Stimulated activated CD4-positive, alpha-beta T cell treated with anti-CD3 and anti-CD28 coated beads, Interleukin-2, amount 100 ng/mL, for 4 hours (primary cell): ENCODE data around the gene NAA50.

Source experiments
- DNase-seq: peaks from one replicate; pipeline ENCODE4 v3.0.0-alpha.2; 2020; ENCODE audit warnings: low read depth

Gene NAA50

GRCh38 chr3:113745756-113746547 lies at the start of gene NAA50:
Gene NAA50, minus strand, starts transcription at chr3:113746249. Its CDS starts 300 bp downstream, at chr3:113745949.
- peak; percentile 92 for DNase-seq

DNA sequence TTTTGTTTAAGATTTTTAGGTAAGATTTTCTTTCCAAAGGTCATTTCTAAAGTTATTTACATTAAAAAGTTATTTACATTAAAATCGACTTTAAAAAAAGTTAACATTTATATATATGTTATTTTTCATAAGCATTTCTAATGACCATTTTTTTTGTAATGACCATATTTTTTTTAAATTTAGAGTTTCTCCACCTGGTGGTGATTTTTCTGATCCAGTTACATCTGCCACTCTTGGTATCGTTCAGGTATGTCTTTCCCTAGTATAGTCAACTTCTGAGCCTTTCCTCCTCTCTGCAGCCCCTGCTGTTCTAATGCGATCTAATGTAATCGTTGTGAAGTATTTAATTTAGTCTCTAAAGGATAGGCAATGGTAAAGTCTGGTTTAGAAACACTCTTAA lies 49.6 kb upstream of the NAA50 start:
- no peak for DNase-seq

GRCh38 chr3:113794526-113794925 lies 48.5 kb upstream of the NAA50 start:
- DNase-seq = no peak

DNA sequence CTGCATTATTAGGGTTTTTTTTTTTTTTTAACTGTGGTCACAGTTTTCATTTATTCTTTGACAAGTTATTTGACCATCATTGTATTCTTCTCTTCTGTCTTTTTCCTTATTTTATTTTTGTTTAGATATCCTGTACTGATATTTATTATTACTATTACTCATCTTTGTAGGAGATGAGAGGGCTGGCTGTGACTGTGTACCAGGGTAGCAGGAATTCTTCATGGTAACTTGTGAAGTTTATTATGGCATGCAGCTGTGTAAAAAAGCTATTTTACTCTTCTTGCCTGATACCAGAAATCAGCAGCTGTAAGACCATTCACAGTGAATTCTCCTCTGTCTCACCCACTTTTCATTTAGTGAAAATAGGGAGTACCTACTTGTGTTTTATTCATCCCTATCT lies 45.3 kb upstream of the NAA50 start:
- DNase-seq = no peak

DNA sequence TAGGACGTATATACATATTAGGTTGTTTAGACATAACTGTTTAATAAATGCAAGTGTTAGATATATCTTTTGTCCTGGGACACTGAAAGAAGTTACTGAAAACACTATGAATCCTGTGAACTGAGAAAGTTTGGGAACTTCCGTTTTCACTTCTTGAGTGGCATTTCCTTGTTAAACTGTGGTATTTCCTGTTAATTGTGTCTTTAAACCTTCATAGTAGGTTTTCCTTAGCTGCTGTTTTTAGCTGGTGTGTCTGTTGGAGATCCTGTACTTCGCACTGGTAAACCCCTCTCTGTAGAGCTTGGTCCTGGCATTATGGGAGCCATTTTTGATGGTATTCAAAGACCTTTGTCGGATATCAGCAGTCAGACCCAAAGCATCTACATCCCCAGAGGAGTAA lies 37.9 kb upstream of the NAA50 start:
- DNase-seq = no peak

- no peak for DNase-seq
Observed at GRCh38 chr3:113783463-113783862, 37.4 kb upstream of the NAA50 start.

DNA sequence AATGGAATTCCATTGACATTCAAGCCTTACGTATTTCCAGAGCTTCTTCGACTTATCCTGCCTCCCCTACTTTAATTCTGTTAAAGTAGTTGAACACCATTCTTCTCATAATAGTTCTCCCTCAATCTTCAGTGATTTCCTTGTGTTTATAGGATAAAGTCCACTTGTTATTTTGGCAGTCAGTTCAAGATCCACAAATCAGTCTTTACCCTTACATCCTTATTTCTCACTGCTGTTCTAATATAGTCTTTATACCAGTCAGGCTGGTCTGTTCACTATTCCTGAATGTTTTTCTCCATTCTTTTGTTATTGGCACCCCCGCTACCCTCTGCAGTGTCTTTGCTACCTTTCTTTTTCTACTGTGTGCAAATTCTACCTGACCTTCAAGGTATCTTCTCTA lies 30.5 kb upstream of the NAA50 start:
- no peak for DNase-seq

DNA sequence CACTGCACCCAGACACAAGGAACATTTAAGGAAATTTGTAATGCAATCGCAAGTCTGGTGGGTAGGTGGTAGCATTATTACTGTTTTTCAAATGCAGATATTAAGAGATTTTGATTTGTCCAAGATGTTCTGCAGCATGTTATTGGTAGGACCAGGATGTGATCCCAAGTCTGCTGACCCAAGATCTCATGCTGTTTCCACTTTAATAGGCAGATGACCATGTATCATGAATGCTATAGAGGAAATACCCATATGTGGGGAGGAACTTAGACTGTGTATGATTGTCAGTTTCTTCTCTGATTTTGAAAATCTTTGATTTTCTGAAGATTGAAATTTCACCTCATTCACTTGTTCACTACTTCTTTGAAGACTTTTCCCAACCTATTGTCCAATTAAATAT lies 29.5 kb upstream of the NAA50 start:
- no peak for DNase-seq

DNA sequence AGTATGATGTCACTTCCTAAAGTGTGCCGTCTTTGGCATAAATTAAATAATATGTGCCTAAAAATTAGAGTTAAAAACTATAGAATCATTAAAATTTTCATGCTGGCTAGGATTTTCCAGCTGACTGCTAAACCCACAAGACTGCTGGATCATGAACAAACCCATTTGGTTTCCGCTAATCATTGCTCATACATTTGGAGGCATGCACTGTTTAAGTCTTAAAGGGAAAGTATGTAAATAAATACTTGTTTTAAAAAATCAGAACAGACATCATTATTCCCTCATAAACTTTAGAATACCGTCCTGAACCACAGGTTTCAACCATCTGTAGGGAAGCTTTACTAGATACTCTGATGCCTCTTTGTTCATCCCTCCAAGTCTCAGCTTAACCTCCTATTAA lies 27.3 kb upstream of the NAA50 start:
- no peak for DNase-seq

DNA sequence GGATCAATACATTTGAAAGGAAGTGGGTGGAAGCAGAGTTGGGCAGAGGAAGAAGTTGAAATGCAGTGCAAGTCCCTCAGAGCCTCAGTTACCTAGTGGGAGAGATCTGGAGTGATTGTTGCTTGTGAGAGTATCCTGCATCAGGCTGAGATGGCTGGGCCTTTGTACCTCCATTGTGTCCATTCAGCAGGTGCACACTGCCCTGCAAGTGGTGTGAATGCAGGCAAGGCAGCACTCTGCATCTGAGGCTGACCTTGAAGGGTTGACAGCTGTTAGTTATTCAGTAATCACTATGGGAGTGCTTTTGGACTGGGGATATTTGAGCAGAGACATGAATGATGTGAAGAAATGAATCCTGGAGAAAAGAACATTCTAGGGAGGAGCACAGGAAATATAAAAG lies 25.9 kb upstream of the NAA50 start:
- DNase-seq = no peak

- DNase-seq = no peak
Observed at GRCh38 chr3:113769551-113769950, 23.5 kb upstream of the NAA50 start.

- no peak for DNase-seq
Observed at GRCh38 chr3:113764698-113765097, 18.6 kb upstream of the NAA50 start.

DNA sequence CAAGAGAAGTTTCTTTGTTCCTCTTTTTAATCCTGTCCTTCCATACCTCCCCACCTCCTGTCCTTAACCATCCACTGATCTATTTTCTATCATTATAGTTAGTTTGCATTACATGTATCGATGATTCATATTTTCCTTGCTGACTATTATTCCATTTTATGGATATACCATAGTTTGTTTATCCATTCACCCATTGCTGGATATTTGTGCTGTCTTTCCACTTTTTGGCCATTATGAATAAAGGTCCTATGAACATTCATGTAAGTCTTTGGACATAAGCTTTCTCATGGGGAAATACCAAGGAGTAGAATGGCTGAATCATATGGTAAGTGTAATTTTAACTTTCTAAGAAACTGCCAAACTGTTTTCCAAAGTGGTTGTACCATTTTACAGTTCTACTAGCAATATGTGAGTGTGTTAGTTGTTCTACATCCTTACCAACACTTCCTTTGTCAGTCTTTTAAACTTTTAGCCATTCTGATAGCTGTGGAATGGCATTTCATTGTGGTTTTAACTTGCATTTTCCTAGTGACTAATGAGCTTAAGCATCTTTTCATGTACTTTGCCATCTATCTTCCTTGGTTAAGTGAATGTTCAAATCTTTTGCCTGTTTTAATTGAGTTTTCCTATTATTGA lies 12.5 kb upstream of the NAA50 start:
- no peak for DNase-seq

- no peak for DNase-seq
Observed at GRCh38 chr3:113754494-113755159, 8.6 kb upstream of the NAA50 start.

- DNase-seq = no peak
Observed at GRCh38 chr3:113753376-113753985, 7.4 kb upstream of the NAA50 start.

DNA sequence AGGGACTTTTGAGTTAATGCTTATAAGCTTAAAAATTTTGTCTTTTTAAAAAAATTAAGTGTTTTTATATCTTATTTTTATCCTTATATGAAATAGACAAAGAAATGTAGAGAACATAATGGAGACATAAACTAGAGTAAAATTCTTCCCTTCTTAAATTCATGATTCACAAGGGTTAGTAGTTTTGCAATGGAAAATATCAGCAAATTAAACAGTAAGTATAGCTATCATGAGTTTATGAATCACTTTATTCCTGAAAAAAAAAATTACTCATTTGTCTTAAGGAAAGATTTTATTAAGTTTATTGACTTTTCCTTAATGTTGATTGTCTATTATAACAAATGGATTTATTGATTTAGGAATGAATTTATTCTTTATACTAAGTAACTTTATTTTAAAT lies 5.1 kb upstream of the NAA50 start:
- no peak for DNase-seq

- peak; percentile 24 for DNase-seq
Observed at GRCh38 chr3:113747283-113748046, 1.4 kb upstream of the NAA50 start.

GRCh38 chr3:113746548-113747282 lies 666 bp upstream of the NAA50 start, which contains the start of gene ATP6V1A:
Gene ATP6V1A, plus strand, starts transcription at chr3:113747035. Its CDS starts 31,719 bp downstream, at chr3:113778754.
- peak; percentile 72 for DNase-seq

DNA sequence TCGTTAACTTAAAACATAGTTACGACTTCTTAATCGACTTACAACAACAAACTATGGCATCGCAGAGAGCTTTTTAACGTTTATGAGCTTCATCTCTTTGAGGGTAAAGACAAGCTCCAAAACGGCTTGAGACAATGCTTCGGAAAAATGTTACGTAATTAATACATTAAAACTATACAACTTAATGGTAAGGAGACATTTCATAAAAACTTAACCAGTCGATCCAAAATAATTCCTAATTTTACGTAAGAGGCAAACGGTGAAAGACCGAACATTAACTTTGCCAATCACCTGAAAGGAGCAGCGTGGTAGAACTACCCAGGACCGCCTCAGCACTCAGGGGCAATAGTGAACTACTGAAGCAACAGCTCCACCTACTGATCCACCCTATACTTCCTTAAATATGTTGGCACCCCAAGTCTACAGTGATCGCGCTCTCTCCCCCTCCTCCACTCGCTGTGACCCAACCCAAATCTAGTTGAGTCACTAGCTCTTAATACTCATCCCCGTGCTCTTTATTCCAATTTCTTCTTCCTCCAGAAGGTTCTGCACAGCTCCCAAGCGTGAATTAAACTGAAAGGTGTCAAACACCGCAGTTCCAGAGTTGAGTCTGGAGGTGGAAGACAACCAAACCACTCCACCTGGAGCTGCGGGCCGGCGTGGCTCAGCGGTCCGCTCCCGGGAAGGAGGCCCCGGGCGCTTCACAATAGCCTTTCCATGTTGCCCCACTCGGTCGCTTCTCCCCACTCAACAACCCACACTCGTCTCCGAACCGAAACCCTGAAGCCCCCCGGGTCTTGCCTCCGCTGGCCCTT lies 901 bp downstream of the NAA50 start:
- peak; percentile 80 for DNase-seq

- DNase-seq = no peak
Observed at GRCh38 chr3:113743006-113743630, 2.9 kb downstream of the NAA50 start.
